ENCODE measurements around the gene UQCR11. TPM values are rescaled to one million over a fixed set of nuclear protein-coding genes. Genes with fewer than 3 reads are reported as not detected.

UQCR11 gene
- total and polyA plus RNA-seq, 2 of the 4 experiments (the other 2 are of a cell fraction): 29.2 to 177 TPM

- Histone ChIP-seq H3K9me1 (ENCODE audit: insufficient read depth, low read length) (no peaks in the 10 kb centered on the region), H4K8ac (ENCODE audit: low read depth in 2 of 2, low read length in 2 of 2) (no peak overlapping the region), H3K9ac (ENCODE audit: low read depth, low read length) (no peak overlapping the region), H3K4me3 (ENCODE audit: insufficient read depth, low read depth, low read length) (no peak overlapping the region), H4K20me1 (ENCODE audit: insufficient read depth, low read length) (peaks cover 4% of the 10 kb centered on the region), H3K9me3 (ENCODE audit: control insufficient read depth, insufficient read depth, low read length) (no peaks in the 10 kb centered on the region), H2BK20ac (ENCODE audit: low read depth, low read length) (no peak overlapping the region), H2AK9ac (replicated peaks; ENCODE audit: low read depth, low read length, poor library complexity) (peak overlapping the region; percentile 28), H3K4ac (ENCODE audit: low read depth, low read length) (no peak overlapping the region), H3K4me2 (ENCODE audit: low read depth, low read length) (no peak overlapping the region), H3K27ac (ENCODE audit: insufficient read depth, low read length) (no peak overlapping the region), H2BK5ac (ENCODE audit: low read depth, low read length, poor library complexity, severe bottlenecking) (no peak overlapping the region), H4K91ac (ENCODE audit: insufficient read depth, low read depth, low read length) (no peak overlapping the region), H3K4me1 (ENCODE audit: control insufficient read depth, insufficient read depth, low read length) (no peaks in the 10 kb centered on the region), H3K36me3 (ENCODE audit: control insufficient read depth, insufficient read depth, low read length) (peaks cover 41% of the 10 kb centered on the region), H3K23ac (ENCODE audit: low read depth, low read length) (no peak overlapping the region), H2AK5ac (ENCODE audit: low read depth, low read length) (no peak overlapping the region), H3K14ac (replicated peaks; ENCODE audit: low read depth, low read length) (no peak overlapping the region), H2BK15ac (ENCODE audit: low read depth, low read length) (no peak overlapping the region), H2AFZ (replicated peaks; ENCODE audit: low read length, poor library complexity) (no peak overlapping the region), H2BK120ac (ENCODE audit: low read depth, low read length) (no peak overlapping the region), H3K79me1 (ENCODE audit: low read depth in 1 of 2, low read length in 2 of 2) (no peaks in the 10 kb centered on the region; a peak in 1 of 4 replicates), H4K5ac (ENCODE audit: low read depth, low read length) (no peak overlapping the region), H3K27me3 (ENCODE audit: control insufficient read depth, insufficient read depth, low read length) (no peaks in the 10 kb centered on the region), H3K18ac (ENCODE audit: low read depth, low read length) (no peak overlapping the region), H3K56ac (ENCODE audit: extremely low read depth, insufficient read depth, low read length) (no peak overlapping the region)
- POLR2A ChIA-PET (ENCODE audit: unreplicated experiment): no interaction called here
- CTCF ChIA-PET: interaction anchor here (0.5 kb wide), 1 partner anchor 53 kb away, joined by 3 read pairs; the partner anchor contains the start of gene PLK5
- BruUV-seq (replicated peaks): no TSS peak
- in situ Hi-C loops (cut with MboI; ENCODE audit: low sequenced_read_pairs) (no loop called here), intact Hi-C loops (cut with micrococcal nuclease) (no loop called here), dilution Hi-C loops (cut with HindIII; ENCODE audit: low sequenced_read_pairs, unreplicated experiment) (no loop called here)
- DNase-seq (no peak), ATAC-seq (ENCODE audit: low read depth) (no peak)
- 91% methylated on average over 16 of the region's 30 CpGs; no CpG with 5 or more reads in 1 of the 2 experiments for whole genome bisulfite sequencing, 2 experiments (ENCODE audit: extremely low coverage in 2 of 2, insufficient read length in 1 of 2)
- TF ChIP-seq RCOR1 (IDR thresholded peaks at IDR 0.05; ENCODE audit: insufficient replicate concordance, low read length) (no peak), MAZ (IDR thresholded peaks at IDR 0.05; ENCODE audit: borderline replicate concordance, low read depth, low read length) (no peak), POLR2A (IDR thresholded peaks at IDR 0.05; ENCODE audit: low read depth, low read length) (no peak), RAD21 (IDR thresholded peaks at IDR 0.05; ENCODE audit: low read length) (no peak), RFX5 (IDR thresholded peaks at IDR 0.05; ENCODE audit: low read depth, low read length) (no peak), MXI1 (IDR thresholded peaks at IDR 0.05; ENCODE audit: borderline replicate concordance, low read depth, low read length) (no peak), CTCF (conservative IDR thresholded peaks at IDR 0.05; ENCODE audit: low read depth, low read length) (no peak), BHLHE40 (IDR thresholded peaks at IDR 0.05; ENCODE audit: low read depth, low read length) (no peak), FOS (IDR thresholded peaks at IDR 0.05; ENCODE audit: low read depth, low read length) (no peak), ELK1 (IDR thresholded peaks at IDR 0.05; ENCODE audit: borderline replicate concordance, low read depth, low read length) (no peak), NFE2L2 (IDR thresholded peaks at IDR 0.05; ENCODE audit: low read depth, low read length) (no peak), CEBPB (IDR thresholded peaks at IDR 0.05; ENCODE audit: low read depth, low read length) (no peak), USF2 (IDR thresholded peaks at IDR 0.05; ENCODE audit: low read depth, low read length) (no peak), MAFK (IDR thresholded peaks at IDR 0.05; ENCODE audit: low read depth, low read length) (no peak), CHD1 (IDR thresholded peaks at IDR 0.05; ENCODE audit: low read depth, low read length) (no peak)
These were observed 28.8 kb downstream of the UQCR11 start for GRCh38 chr19:1576242-1577089.

Data from IMR-90 (cell line).